Measurements from ENCODE around the gene LRRC46.
A peak's percentile ranks its signal among the peaks of the same experiment; 100 is the strongest.

LRRC46 gene

DNA sequence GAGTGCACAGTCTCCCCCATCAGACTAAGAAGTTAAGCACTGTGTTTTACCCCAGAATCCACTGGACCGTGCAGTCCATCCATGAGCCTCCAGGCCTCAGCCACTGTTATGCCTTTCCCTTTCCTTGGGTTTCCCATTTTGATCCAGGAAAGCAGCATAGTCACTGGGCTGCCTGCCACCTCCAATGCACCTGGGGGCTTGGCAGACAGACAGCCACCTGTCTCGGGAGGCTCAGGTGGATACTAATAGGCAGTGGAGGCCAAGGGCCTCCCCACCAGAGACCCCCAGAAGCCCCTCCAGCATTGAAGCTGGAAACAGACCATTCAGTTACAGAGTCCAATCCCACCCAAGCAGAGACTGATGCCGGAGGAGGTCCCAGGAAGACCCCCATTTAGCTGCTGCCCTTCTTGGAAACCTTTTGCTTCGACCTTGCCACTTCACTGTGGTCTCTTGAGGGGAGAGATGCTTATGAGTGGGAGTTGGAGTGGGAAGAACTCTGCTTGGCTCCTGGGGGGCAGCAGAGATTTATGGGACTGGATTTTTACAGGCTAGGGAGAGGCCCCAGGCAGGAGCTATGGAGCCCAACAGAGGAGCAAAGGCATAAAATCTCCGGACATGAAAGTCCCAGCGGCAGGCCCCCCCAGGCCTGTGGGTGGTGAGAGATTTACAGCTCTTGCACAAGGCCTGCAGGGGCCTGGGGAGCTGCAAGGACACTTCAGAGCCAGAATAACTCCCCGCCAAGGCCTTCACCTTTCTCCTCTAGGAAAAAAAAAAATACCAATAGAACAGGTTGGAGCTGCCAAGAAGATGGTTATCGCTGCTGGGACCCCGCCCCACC, 52.3 kb downstream of the LRRC46 start:
- Histone ChIP-seq H3K79me1 (replicated peaks; ENCODE audit: low read length, poor library complexity, severe bottlenecking) (no peaks in the 10 kb centered on the region), H3K9me3 (ENCODE audit: control insufficient read depth, low read length) (no peaks in the 10 kb centered on the region), H3K27ac (ENCODE audit: low read length, poor library complexity, severe bottlenecking) (no peak overlapping the region), H2AFZ (ENCODE audit: low read depth, low read length) (no peak overlapping the region), H3K4me1 (ENCODE audit: control insufficient read depth, insufficient read depth, low read depth, low read length) (no peaks in the 10 kb centered on the region), H3K18ac (ENCODE audit: low read depth in 1 of 2, low read length in 2 of 2) (no peak overlapping the region), H2BK120ac (ENCODE audit: low read depth, low read length) (peak overlapping the region; percentile 27), H3K23ac (ENCODE audit: low read length in 2 of 2) (no peak overlapping the region), H3K4me3 (ENCODE audit: insufficient read depth in 1 of 2, low read depth in 1 of 2, low read length in 2 of 2) (no peak overlapping the region), H3K4me2 (ENCODE audit: low read length, poor library complexity, severe bottlenecking) (no peak overlapping the region), H3K14ac (ENCODE audit: low read length in 2 of 2) (no peak overlapping the region), H4K8ac (ENCODE audit: low read length) (peak overlapping the region; percentile 64), H2AK5ac (ENCODE audit: low read length, severe bottlenecking) (no peak overlapping the region), H2BK15ac (ENCODE audit: low read depth, poor library complexity, severe bottlenecking) (no peak overlapping the region), H2BK5ac (ENCODE audit: low read depth, low read length, poor library complexity, severe bottlenecking) (no peak overlapping the region), H3K9ac (ENCODE audit: low read length) (no peak overlapping the region), H3K27me3 (ENCODE audit: control insufficient read depth in 1 of 2, insufficient read depth in 1 of 2, low read length in 2 of 2) (peaks cover 0 to 58% of the 10 kb centered on the region in 2 experiments), H3K4ac (ENCODE audit: low read depth in 1 of 2, low read length in 2 of 2) (no peak overlapping the region), H2BK12ac (ENCODE audit: low read length in 2 of 2) (peak overlapping the region in 1 of 2 experiments; percentile 38), H3K36me3 (ENCODE audit: control insufficient read depth in 1 of 2, insufficient read depth in 2 of 2, low read depth in 1 of 2, low read length in 2 of 2) (no peaks in the 10 kb centered on the region), H4K91ac (ENCODE audit: low read length) (no peak overlapping the region)
- 44% methylated on average over 7 of the region's 9 CpGs for WGBS
- no peak for DNase-seq

DNA sequence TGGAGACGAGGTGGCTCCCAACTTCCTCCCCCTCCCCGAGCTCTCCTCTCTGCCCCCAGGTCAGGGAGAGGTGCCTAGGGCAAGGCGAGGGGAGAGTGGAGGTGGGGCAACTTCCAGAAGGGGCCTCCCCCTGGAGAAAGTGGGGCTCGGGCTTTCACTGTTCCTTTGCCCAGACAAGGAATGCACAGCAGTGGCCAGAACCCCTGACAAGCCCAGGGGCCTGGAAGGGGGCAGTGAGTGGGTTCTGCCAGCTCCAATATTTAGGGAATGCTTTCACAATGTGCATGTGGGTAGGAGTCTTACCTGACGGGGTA, 52.9 kb downstream of the LRRC46 start:
- Histone ChIP-seq H3K79me1 (replicated peaks; ENCODE audit: low read length, poor library complexity, severe bottlenecking) (no peaks in the 10 kb centered on the region), H2BK5ac (ENCODE audit: low read depth, low read length, poor library complexity, severe bottlenecking) (no peak overlapping the region), H3K4ac (ENCODE audit: low read depth in 1 of 2, low read length in 2 of 2) (peak overlapping the region in 1 of 2 experiments; percentile 39), H3K14ac (ENCODE audit: low read length in 2 of 2) (no peak overlapping the region), H3K23ac (ENCODE audit: low read length in 2 of 2) (no peak overlapping the region), H3K9me3 (ENCODE audit: control insufficient read depth, low read length) (no peaks in the 10 kb centered on the region), H3K36me3 (ENCODE audit: control insufficient read depth in 1 of 2, insufficient read depth in 2 of 2, low read depth in 1 of 2, low read length in 2 of 2) (no peaks in the 10 kb centered on the region), H3K9ac (ENCODE audit: low read length) (no peak overlapping the region), H3K4me1 (ENCODE audit: control insufficient read depth, insufficient read depth, low read depth, low read length) (no peaks in the 10 kb centered on the region), H3K4me3 (ENCODE audit: insufficient read depth in 1 of 2, low read depth in 1 of 2, low read length in 2 of 2) (no peak overlapping the region), H4K8ac (ENCODE audit: low read length) (no peak overlapping the region), H2BK12ac (ENCODE audit: low read length in 2 of 2) (no peak overlapping the region), H4K91ac (ENCODE audit: low read length) (no peak overlapping the region), H3K4me2 (ENCODE audit: low read length, poor library complexity, severe bottlenecking) (no peak overlapping the region), H3K27ac (ENCODE audit: low read length, poor library complexity, severe bottlenecking) (no peak overlapping the region), H2AFZ (ENCODE audit: low read depth, low read length) (no peak overlapping the region), H3K27me3 (ENCODE audit: control insufficient read depth in 1 of 2, insufficient read depth in 1 of 2, low read length in 2 of 2) (peaks cover 0 to 53% of the 10 kb centered on the region in 2 experiments), H3K18ac (ENCODE audit: low read depth in 1 of 2, low read length in 2 of 2) (no peak overlapping the region), H2BK15ac (ENCODE audit: low read depth, poor library complexity, severe bottlenecking) (no peak overlapping the region), H2AK5ac (ENCODE audit: low read length, severe bottlenecking) (no peak overlapping the region), H2BK120ac (ENCODE audit: low read depth, low read length) (peak overlapping the region; percentile 27)
- DNase-seq = no peak
- WGBS = 57% methylated on average over 3 of the region's 5 CpGs

DNA sequence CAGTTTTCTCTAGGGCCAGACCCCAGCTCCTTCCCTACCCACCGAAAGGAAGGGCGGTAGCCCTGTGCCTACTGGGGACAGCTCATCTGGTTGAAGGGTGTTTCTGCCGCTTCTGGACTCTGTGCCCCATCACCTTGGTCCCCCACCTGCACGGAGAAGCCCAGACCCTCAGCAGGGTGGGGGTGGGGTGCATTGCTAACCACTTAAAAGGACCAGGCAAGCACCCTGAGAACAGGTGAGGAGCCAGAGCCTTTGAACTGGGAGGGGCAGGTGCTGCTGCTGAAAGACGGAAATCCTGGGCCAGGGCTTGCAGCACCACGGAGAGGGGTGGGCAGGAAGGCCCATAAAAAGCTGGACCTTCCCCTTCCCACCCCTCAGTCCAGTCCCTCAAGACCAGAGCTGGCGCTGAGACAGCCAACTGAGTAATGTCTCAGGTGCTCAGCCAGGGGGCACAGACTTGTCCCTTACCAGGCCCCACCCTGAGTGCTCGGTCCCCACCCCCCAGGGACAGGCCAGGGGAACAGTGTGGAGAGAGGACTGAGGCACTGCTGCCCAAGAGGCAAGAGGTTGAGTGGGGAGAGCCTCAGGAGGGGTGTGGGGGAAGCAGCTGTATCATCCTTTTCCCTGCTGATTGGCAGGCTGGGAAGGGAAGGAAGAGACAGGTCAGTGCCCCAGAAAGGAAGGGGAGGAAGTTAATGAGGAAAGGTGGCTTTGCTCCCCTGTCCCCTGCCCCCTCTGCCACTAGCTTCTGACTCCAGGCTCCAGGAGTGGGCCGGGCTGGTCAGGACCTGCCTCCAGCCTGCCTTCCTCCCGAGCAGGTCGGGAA, 53.6 kb downstream of the LRRC46 start:
- no peak overlapping the region for H2AK5ac ChIP-seq (ENCODE audit: low read length, severe bottlenecking)

More for the DNA sequence above, 53.6 kb downstream of the LRRC46 start:
- Histone ChIP-seq H3K4me1 (ENCODE audit: control insufficient read depth, insufficient read depth, low read depth, low read length) (no peaks in the 10 kb centered on the region), H3K27me3 (ENCODE audit: control insufficient read depth in 1 of 2, insufficient read depth in 1 of 2, low read length in 2 of 2) (peaks cover 0 to 51% of the 10 kb centered on the region in 2 experiments), H2BK15ac (ENCODE audit: low read depth, poor library complexity, severe bottlenecking) (no peak overlapping the region), H3K18ac (ENCODE audit: low read depth in 1 of 2, low read length in 2 of 2) (peak overlapping the region in 1 of 2 experiments; percentile 50), H3K23ac (ENCODE audit: low read length in 2 of 2) (peak overlapping the region in 1 of 2 experiments; percentile 50), H3K4ac (ENCODE audit: low read depth in 1 of 2, low read length in 2 of 2) (no peak overlapping the region), H3K9me3 (ENCODE audit: control insufficient read depth, low read length) (no peaks in the 10 kb centered on the region), H3K14ac (ENCODE audit: low read length in 2 of 2) (no peak overlapping the region), H2BK5ac (ENCODE audit: low read depth, low read length, poor library complexity, severe bottlenecking) (no peak overlapping the region), H3K27ac (ENCODE audit: low read length, poor library complexity, severe bottlenecking) (no peak overlapping the region), H3K4me3 (ENCODE audit: insufficient read depth in 1 of 2, low read depth in 1 of 2, low read length in 2 of 2) (no peak overlapping the region), H2BK12ac (ENCODE audit: low read length in 2 of 2) (peak overlapping the region in 1 of 2 experiments; percentile 34), H2BK120ac (ENCODE audit: low read depth, low read length) (no peak overlapping the region), H3K79me1 (replicated peaks; ENCODE audit: low read length, poor library complexity, severe bottlenecking) (no peaks in the 10 kb centered on the region), H3K9ac (ENCODE audit: low read length) (no peak overlapping the region), H3K4me2 (ENCODE audit: low read length, poor library complexity, severe bottlenecking) (no peak overlapping the region), H2AFZ (ENCODE audit: low read depth, low read length) (no peak overlapping the region), H4K8ac (ENCODE audit: low read length) (no peak overlapping the region), H4K91ac (ENCODE audit: low read length) (no peak overlapping the region), H3K36me3 (ENCODE audit: control insufficient read depth in 1 of 2, insufficient read depth in 2 of 2, low read depth in 1 of 2, low read length in 2 of 2) (no peaks in the 10 kb centered on the region)
- DNase-seq = no peak
- WGBS = 58% methylated on average over 10 of the region's 11 CpGs

Data from mesenchymal stem cell (in vitro differentiated cells and primary cell).